Sciatic nerve (tissue), 2 donors: Measurements from ENCODE around the gene MROH2A. TPM values are rescaled to one million over a fixed set of nuclear protein-coding genes. Genes with fewer than 3 reads are reported as not detected.

Experiments used
- ATAC-seq: fragments of 200-7000 bp; cut with Tn5 transposase; one replicate; pipeline ENCODE4 v1.9.1; 2020; ENCODE audit warnings: mild to moderate bottlenecking, moderate library complexity
- DNase-seq: peaks from one replicate; pipeline ENCODE4 v3.0.0-alpha.2; 2020; ENCODE audit warnings: low spot score
- intact Hi-C: fragments of 100-400 bp; cut with DNase I; formaldehyde crosslinking; loops from one replicate; pipeline ENCODE4 v1.14.2; 2022
- total RNA-seq: library from RNA; stranded (reverse); fragmentation: NEBNext Ultra II Directional; extraction: Animal tissue kit (Norgen Biotek cat#: 25700); gene quantifications from one replicate; pipeline ENCODE4 v1.2.1, GENCODE V29; 2021
- donor health status: DM: no; HTN: no; CAD: no.
- donor health status: DM: no; HTN: no; CAD: no.

The MROH2A gene
- total RNA-seq, 1 donor from 2014 or later = not detected

DNA sequence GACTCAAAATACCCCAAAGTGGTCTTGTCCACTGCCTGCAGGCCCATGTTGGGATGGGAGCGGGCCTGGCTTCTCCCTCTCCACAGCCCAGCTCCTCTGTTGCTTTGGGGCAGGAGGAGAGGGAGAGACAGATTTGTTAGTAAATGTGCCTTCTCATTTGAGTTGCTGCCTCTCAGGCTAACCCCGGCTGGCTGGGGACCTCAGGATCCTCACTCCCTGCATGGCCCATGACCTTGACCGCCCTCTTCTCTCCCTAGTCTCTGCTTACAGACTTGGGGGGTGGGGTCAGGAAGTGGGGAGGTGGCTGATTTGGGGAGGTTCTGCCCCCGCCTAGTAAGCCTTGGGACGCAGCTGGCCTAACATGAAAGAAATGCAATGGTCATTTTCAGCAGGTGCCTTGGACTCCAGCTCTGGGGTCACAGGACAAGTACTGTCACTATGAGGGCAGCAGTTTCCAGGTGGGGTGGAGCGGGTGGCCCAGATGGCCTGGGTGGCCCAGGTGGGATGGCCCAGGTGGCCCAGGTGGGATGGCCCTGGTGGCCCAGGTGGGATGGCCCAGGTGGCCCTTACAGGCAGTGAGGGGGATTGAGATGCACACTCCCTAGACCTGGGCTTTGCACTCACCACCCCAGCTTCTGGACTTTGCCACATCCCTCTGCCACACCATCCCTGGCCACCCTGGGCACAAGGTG lies 52.1 kb downstream of the MROH2A start:
- ATAC-seq (no peak), DNase-seq (peak; percentile 31)
- intact Hi-C loops = no loop called here

DNA sequence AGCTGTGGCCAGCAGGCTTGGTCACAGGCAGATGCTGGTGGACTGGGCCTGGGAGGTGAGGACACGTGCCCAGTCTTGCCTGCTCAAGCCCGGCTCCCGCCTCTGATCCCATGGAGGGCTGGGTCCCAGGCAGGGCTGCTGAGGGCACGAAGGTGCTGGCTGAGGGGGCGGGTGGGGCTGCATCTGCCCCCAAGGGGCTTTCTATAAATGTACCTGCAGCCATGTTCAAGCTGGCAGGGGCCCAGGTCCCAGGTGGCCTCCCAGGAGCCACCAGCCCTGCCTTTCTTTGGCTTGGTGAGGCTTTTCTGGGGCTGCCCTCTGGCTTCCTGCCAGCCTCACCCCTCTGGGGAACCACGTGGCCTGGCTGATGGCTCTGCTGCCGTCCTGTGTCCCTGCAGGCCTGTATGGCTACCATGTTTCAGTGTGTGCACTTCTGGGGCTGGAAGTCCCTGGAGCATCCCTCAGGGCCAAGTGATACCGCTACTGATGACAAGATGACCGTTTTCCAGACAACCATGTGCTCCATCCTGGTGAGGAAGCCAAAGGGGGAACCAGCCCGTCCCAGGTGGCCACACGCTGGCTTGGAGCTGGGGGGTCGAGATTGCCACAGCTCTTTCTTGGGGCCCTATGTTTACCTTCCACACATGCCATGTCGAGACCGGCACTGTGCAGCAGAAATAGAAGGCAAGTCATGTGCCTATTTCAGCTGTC lies 53.0 kb downstream of the MROH2A start:
- peak; percentile 49 for DNase-seq
- ATAC-seq = no peak
- intact Hi-C loops = no loop called here

GRCh38 chr2:233831861-233832260 lies 53.7 kb downstream of the MROH2A start:
- DNase-seq (no peak), ATAC-seq (no peak)
- intact Hi-C loops = no loop called here

DNA sequence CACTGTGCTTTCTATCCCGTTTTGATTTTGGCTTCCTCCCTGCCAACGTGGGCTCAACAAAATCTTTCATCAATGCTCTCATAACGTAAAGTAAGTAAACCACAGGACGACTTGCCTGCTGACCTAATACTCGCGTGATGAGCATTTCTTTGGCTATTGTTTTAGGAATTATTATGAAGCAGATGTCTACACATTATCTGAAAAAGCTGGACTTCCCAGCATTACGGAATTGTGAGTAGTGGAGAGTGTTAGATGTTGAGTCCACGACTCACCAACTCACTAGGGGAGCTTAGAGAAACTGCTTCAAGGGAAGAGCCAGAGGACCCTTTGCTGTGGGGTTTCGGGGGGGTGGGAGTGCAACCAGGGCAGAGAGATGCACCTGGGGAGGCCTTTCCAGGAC lies 54.3 kb downstream of the MROH2A start:
- ATAC-seq = no peak
- intact Hi-C loops = no loop called here
- peak; percentile 14 for DNase-seq

DNA sequence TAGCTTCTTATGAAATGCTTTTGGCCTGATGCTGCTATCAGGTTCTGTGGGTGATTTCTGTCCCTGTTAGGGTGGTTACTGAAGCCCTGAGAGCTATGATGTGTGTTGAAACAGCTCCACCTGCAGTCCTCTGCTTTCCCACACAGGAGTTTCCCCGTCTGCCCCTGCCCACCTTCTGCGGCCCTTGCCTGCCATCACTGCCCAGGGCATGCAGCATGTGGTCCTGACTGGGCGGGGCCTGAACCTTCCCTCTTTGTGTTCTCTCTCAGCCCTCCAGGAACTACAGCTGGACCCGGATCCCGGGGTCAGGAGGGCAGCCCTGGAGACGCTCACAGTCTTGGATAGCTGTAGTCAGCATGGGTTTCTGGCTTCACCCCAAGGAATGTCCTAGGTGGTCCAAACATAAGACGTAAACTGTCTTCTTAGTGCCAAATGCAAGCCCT lies 54.8 kb downstream of the MROH2A start:
- ATAC-seq = peak; percentile 46
- intact Hi-C loops = no loop called here

DNA sequence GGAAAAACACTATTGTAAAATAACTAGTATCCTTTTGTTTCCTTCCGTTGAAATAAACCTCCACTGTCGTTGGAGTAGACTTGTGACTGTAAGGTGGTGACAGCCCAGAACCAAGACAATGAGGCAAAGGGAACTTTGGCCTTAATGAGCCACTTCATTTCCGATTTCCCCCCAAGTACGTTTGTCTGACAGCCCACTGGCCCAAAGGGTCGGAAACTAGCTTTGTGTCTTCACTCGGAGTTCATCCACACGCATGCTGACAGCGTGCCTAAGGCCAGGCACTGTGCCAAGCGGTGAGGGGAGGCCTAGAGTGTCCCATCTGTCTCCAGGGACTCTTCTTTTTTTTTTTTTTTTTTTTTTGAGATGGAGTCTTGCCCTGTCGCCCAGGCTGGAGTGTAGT lies 55.2 kb downstream of the MROH2A start:
- intact Hi-C loops = no loop called here
- DNase-seq (peak; percentile 56), ATAC-seq (no peak)

More for the DNA sequence above, 54.8 kb downstream of the MROH2A start:
- DNase-seq = peak; percentile 53

DNA sequence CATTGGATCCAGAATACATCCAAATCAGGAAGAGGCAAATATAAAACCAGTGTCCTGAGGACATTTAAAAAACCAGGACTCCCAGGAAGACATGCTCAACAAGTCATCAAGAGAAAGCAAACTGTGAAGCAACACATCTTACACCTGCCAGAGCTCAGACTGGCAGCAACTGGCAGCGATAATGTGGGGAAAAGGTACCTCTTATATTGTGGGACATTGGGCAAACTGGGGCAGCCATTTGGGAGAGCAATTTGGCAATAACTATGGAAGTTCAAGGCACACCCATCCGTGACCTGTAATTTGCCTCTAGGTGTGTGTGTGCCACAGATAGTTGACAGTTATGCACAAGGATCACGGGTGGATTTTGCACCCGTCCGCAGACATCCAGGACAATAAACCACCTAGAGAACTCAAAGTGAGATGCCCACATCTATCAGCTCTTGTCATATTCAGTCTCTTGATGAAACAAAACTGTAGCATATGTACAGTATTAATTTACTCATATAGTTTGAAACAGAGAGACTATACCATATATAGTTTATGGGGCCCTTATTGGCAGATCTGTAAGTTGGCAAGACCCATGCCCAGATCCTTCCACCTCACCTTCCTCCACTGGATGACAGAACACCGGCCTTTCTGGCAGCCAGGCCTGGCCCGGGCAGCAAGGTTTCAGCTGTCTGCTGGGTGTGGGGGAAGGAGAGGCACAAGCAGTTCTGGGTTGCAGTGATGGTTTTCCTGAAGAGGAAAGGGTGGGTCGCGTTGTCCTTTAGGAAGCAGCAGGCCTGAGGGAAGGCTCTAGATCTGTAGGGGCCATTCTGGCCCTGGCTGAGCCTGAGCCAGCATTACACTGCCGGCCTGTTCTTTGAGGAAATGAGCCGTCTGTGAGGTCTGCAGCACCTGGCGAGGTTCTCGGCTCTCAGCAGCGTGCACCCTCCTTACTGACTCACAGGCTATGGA lies 57.4 kb downstream of the MROH2A start:
- no peak for ATAC-seq
- intact Hi-C loops = no loop called here
- no peak for DNase-seq

DNA sequence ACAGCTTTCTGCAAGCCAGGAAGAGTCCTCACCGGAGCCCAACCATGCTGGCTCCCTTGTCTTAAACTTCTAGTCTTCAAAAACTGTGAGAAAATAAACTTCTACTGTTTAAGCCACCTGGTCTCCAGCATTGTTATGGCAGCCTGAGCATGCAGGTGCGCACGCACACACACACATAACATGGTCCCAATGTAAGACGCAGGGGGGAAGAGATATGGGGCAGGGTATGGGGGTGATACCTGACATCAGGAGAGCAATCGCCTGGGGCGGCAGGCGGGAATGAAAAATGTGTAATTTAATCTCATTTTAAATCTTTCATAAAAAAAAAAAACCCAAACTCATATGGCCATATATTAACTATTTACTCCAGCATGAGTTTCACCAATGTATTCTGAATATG lies 58.2 kb downstream of the MROH2A start:
- DNase-seq (no peak), ATAC-seq (no peak)
- intact Hi-C loops = no loop called here

GRCh38 chr2:233837694-233838229 lies 59.6 kb downstream of the MROH2A start:
- ATAC-seq = no peak

GRCh38 chr2:233838251-233838650 lies 60.1 kb downstream of the MROH2A start:
- no peak for DNase-seq
- intact Hi-C loops = no loop called here
- no peak for ATAC-seq

More at GRCh38 chr2:233837694-233838229, 59.6 kb downstream of the MROH2A start:
- intact Hi-C loops = no loop called here
- no peak for DNase-seq

DNA sequence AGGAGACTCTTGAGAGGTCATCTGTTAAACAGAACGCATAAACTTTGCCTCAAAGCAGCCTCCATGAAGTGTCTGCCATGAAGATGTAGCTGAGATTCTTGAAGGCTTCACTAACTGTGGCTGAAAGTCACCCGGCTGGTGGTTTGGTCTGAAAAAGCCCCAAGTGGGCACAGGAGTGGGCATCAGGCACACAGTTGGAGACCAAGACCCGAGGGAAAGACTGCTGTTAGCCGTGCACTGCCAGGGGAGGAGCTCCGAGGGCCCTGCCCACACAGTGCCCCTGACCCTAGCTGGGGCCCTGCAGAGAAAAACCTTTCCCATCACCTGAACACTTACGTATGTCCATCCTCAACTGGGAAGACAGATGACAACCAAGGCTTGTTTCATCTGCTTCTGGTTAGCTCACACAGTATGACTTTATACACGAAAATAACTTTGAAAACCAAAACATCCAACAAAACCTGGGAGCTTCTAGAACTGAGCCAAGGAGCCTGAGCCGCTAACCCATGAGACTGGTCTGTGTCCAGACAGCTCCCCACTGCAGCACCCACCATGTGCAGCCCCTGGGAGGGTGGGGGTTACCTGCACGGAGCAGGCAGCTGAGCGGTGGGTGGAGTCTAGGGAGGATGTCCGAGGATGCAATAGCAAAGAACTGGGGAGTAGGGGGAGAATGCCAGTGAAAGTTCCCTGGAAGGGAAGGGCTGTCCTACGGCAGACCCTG lies 60.8 kb downstream of the MROH2A start:
- DNase-seq = no peak
- ATAC-seq = no peak
- intact Hi-C loops = no loop called here

- no peak for ATAC-seq
- DNase-seq = no peak
- intact Hi-C loops = no loop called here
Observed at GRCh38 chr2:233839447-233839820, 61.3 kb downstream of the MROH2A start.

DNA sequence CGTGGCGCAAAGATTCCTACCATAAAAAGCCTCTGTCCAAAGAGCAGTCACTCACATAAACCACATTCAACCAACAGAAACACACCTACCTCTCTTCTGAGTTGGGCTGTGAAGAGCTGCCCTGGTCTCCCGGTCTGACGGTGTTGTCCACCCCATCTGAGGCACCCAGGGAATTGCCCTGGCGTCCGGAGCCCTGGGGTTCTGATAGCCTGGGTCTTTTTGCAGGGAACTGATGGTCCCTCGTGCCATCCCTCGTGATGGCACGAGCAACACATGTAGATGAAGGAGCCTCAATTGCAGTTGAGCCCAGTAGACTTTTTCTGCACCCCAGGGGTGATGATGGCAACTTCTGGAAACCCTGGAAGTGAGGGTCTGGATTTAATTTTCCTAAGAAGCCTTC lies 62.4 kb downstream of the MROH2A start:
- ATAC-seq = no peak

DNA sequence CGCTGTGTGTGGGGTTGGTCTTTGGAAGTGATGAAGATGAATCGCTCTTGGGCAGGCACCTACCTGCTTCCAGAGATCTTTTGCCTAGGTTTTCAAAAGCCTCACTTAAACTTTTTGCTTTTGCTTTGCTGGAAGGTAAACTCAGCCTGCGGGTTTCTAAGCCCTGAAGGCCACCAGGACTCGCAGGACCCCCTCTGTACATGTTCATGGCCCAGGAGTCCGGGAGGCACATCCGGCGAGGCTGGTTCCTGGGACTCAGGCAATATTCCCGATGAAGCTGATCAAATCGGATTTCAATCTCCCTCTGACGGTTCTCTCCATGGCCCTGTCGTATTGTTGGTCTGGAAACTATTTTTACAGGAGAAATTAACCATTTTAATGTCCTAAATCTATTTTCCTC lies 63.1 kb downstream of the MROH2A start:
- DNase-seq = no peak
- intact Hi-C loops = no loop called here
- ATAC-seq = no peak

More for the DNA sequence above, 62.4 kb downstream of the MROH2A start:
- intact Hi-C loops = no loop called here
- no peak for DNase-seq

GRCh38 chr2:233844064-233844807 lies 66.1 kb downstream of the MROH2A start:
- DNase-seq (no peak), ATAC-seq (no peak)
- intact Hi-C loops = no loop called here

GRCh38 chr2:233844836-233845235 lies 66.7 kb downstream of the MROH2A start:
- ATAC-seq (no peak), DNase-seq (no peak)
- intact Hi-C loops = loop anchor here (5.0 kb wide), 1 partner anchor 1748 kb away; no protein-coding TSS in a partner anchor

DNA sequence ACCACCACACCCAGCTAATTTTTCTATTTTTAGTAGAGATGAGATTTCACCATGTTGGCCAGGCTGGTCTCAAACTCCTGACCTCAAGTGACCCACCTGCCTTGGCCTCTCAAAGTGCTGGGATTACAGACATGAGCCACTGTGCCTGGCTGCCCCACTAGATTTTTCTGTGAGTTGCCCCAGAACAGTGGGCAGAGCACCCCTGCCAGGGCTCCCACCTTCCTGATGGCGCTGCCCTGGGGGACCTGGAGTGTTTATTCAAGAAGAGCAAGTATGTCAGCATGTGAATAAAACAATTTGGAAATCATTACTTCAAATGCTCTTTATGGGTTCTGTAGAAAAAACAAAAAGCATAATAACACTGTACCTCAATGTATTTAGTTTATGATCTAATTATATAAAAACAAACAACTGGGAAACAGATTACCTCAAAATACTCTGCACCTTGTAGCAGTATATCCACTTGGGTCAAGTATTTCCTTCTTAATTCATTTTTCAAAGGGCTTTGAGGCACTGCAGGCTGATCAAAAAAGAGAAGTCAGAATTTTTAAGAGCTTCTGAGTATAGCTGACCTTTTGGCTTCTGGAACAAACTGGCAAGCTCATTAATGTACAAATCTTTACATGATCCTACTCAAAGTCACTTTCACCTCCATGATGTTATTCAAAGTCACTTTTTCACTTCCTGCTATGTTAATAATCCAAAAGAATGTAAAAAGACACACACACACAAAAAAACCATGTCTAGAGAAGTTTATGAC lies 67.4 kb downstream of the MROH2A start:
- no peak for DNase-seq
- ATAC-seq = no peak
- intact Hi-C loops = loop anchor here (5.0 kb wide), 1 partner anchor 1748 kb away; no protein-coding TSS in a partner anchor
